H9 (cell line): Measurements from ENCODE around the gene NDUFB4. TPM values are rescaled to one million over a fixed set of nuclear protein-coding genes. Genes with fewer than 3 reads are reported as not detected.

Experiments used
- DNase-seq: peaks from one replicate; pipeline ENCODE4 v3.0.0-alpha.2; 2017
- H2AFZ ChIP-seq: one replicate; pipeline ENCODE4 v1.6.1; 2013; ENCODE audit warnings: mild to moderate bottlenecking, low read length, control low read depth, moderate library complexity
- H2AK5ac ChIP-seq: 2 replicates; pipeline ENCODE4 v1.6.1; 2013; ENCODE audit warnings: low read length, control low read depth, mixed read lengths; ENCODE audit not compliant: insufficient read length
- H2BK120ac ChIP-seq: one replicate; pipeline ENCODE4 v1.6.1; 2013; ENCODE audit warnings: low read depth, mild to moderate bottlenecking, low read length, control low read depth, inconsistent platforms; ENCODE audit not compliant: poor library complexity, severe bottlenecking
- H2BK12ac ChIP-seq: 2 replicates; pipeline ENCODE4 v1.6.1; 2013; ENCODE audit warnings: low read length, control low read depth, mixed read lengths, low read depth; ENCODE audit not compliant: insufficient read length
- H2BK15ac ChIP-seq: 2 replicates; pipeline ENCODE4 v1.6.1; 2013; ENCODE audit warnings: low read depth, low read length, control low read depth
- H2BK20ac ChIP-seq: one replicate; pipeline ENCODE4 v1.6.1; 2013; ENCODE audit warnings: low read depth, mild to moderate bottlenecking, low read length, control low read depth, inconsistent platforms; ENCODE audit not compliant: poor library complexity, severe bottlenecking
- H2BK5ac ChIP-seq: 2 replicates; pipeline ENCODE4 v1.6.1; 2013; ENCODE audit warnings: low read length, control low read depth, mixed read lengths; ENCODE audit not compliant: insufficient read length
- H3K14ac ChIP-seq: 2 replicates; pipeline ENCODE4 v1.6.1; 2013; ENCODE audit warnings: low read length, control low read depth; ENCODE audit not compliant: insufficient read depth
- H3K18ac ChIP-seq: 2 replicates; pipeline ENCODE4 v1.6.1; 2013; ENCODE audit warnings: low read depth, mild to moderate bottlenecking, mixed read lengths, low read length, control low read depth; ENCODE audit not compliant: insufficient read length
- H3K23ac ChIP-seq: 2 replicates; pipeline ENCODE4 v1.6.1; 2013; ENCODE audit warnings: low read length, control low read depth, mixed read lengths, low read depth; ENCODE audit not compliant: insufficient read length
- H3K23me2 ChIP-seq: 2 replicates; pipeline ENCODE4 v1.6.1; 2013; ENCODE audit warnings: low read depth, mild to moderate bottlenecking, mixed read lengths, low read length, control low read depth; ENCODE audit not compliant: insufficient read length, poor library complexity, severe bottlenecking
- H3K27ac ChIP-seq: 2 replicates; pipeline ENCODE4 v1.5.1; 2013; ENCODE audit warnings: low read length, control low read depth, mixed read lengths, low read depth; ENCODE audit not compliant: insufficient read length
- H3K27me3 ChIP-seq: 2 replicates; pipeline ENCODE4 v1.6.1; 2013; ENCODE audit warnings: low read length, control low read depth, inconsistent platforms; ENCODE audit not compliant: insufficient read depth
- H3K4ac ChIP-seq: 2 replicates; pipeline ENCODE4 v1.6.1; 2013; ENCODE audit warnings: low read depth, mild to moderate bottlenecking, control low read depth, inconsistent platforms, low read length, moderate library complexity
- H3K4me1 ChIP-seq: 2 replicates; pipeline ENCODE4 v1.6.1; 2013; ENCODE audit warnings: low read length, control low read depth, inconsistent platforms; ENCODE audit not compliant: insufficient read depth
- H3K4me2 ChIP-seq: 2 replicates; pipeline ENCODE4 v1.6.1; 2013; ENCODE audit warnings: low read length, control low read depth, mixed read lengths; ENCODE audit not compliant: insufficient read length, insufficient read depth
- H3K56ac ChIP-seq: 2 replicates; pipeline ENCODE4 v1.6.1; 2013; ENCODE audit warnings: low read depth, mild to moderate bottlenecking, mixed read lengths, low read length, control low read depth; ENCODE audit not compliant: insufficient read length
- H3K79me1 ChIP-seq: 2 replicates; pipeline ENCODE4 v1.6.1; 2013; ENCODE audit warnings: low read depth, mild to moderate bottlenecking, moderate library complexity, low read length, control low read depth, inconsistent platforms; ENCODE audit not compliant: insufficient read depth, poor library complexity, severe bottlenecking
- H3K79me2 ChIP-seq: 2 replicates; pipeline ENCODE4 v1.6.1; 2013; ENCODE audit warnings: low read length, control low read depth, inconsistent platforms; ENCODE audit not compliant: insufficient read depth
- H3K9ac ChIP-seq: 2 replicates; pipeline ENCODE4 v1.6.1; 2013; ENCODE audit warnings: low read length, control low read depth, mixed read lengths; ENCODE audit not compliant: insufficient read length; ENCODE audit errors: extremely low read depth
- H3K9me3 ChIP-seq: one replicate; pipeline ENCODE4 v1.6.1; 2013; ENCODE audit warnings: low read depth, low read length, inconsistent platforms; ENCODE audit not compliant: control insufficient read depth
- H3T11ph ChIP-seq: one replicate; pipeline ENCODE4 v1.6.1; 2013; ENCODE audit warnings: mild to moderate bottlenecking, low read length, control low read depth, inconsistent platforms
- H4K20me1 ChIP-seq: one replicate; pipeline ENCODE4 v1.6.1; 2013; ENCODE audit not compliant: control insufficient read depth, insufficient read length, insufficient read depth
- H4K5ac ChIP-seq: 2 replicates; pipeline ENCODE4 v1.6.1; 2013; ENCODE audit warnings: low read depth, mild to moderate bottlenecking, mixed read lengths, low read length, control low read depth; ENCODE audit not compliant: insufficient read length
- H4K8ac ChIP-seq: replicated peaks from 2 replicates; pipeline ENCODE4 v1.6.1; 2013; ENCODE audit warnings: low read length, control low read depth, mixed read lengths, low read depth; ENCODE audit not compliant: insufficient read length
- H4K91ac ChIP-seq: 2 replicates; pipeline ENCODE4 v1.6.1; 2013; ENCODE audit warnings: low read depth, mild to moderate bottlenecking, moderate library complexity, mixed read lengths, low read length, control low read depth; ENCODE audit not compliant: insufficient read length
- H3K27ac Mint-ChIP-seq, 3 experiments: 2 replicates in 2 of 3; 3 replicates in 1 of 3; pipeline ENCODE4 v1.8.0; 2020 to 2021; ENCODE audit warnings: mixed read lengths in 3 of 3, mild to moderate bottlenecking in 1 of 3, moderate library complexity in 1 of 3
- H3K27me3 Mint-ChIP-seq: 2 replicates; pipeline ENCODE4 v1.8.0; 2021; ENCODE audit warnings: low read depth, mild to moderate bottlenecking, moderate library complexity, mixed read lengths
- H3K36me3 Mint-ChIP-seq, 3 experiments: 2 replicates in 2 of 3; 3 replicates in 1 of 3; pipeline ENCODE4 v1.8.0; 2020 to 2021; ENCODE audit warnings: low read depth in 3 of 3, mixed read lengths in 3 of 3; ENCODE audit not compliant: insufficient read depth in 1 of 3
- H3K4me1 Mint-ChIP-seq, 2 experiments: 2 replicates each; pipeline ENCODE4 v1.8.0; 2020; ENCODE audit warnings: mixed read lengths in 2 of 2
- H3K4me3 Mint-ChIP-seq, 2 experiments: 2 replicates in 1 of 2; 3 replicates in 1 of 2; pipeline ENCODE4 v1.8.0; 2020 to 2021; ENCODE audit warnings: mild to moderate bottlenecking in 2 of 2, mixed read lengths in 2 of 2, moderate library complexity in 1 of 2
- H3K9me3 Mint-ChIP-seq, 2 experiments: 2 replicates in 1 of 2; 3 replicates in 1 of 2; pipeline ENCODE4 v1.8.0; 2020; ENCODE audit warnings: mild to moderate bottlenecking in 2 of 2, mixed read lengths in 2 of 2, moderate library complexity in 1 of 2
- WGBS: extraction: QIAGEN DNeasy Blood & Tissue Kit; methylation state at CpG from one replicate; pipeline ENCODE4 v1.1.7; 2013; ENCODE audit warnings: missing lambda C conversion rate, low lambda C conversion rate, mixed read lengths; ENCODE audit not compliant: insufficient read length; ENCODE audit errors: extremely low coverage; 5-methylcytosine and 5-hydroxymethylcytosine counted together
- total RNA-seq: library from RNA; stranded (reverse); gene quantifications from 2 replicates; pipeline ENCODE4 v1.2.1, GENCODE V29; 2021
- TF ChIP-seq, protein P1 (sequence below): fragments of 200-600 bp; sonication (generic); conservative IDR thresholded peaks from 3 replicates; pipeline ENCODE4 v1.8.0; 2021; ENCODE audit warnings: antibody characterized with exemption, mild to moderate bottlenecking

The NDUFB4 gene
- total RNA-seq, 1 experiment from 2014 or later, result 217 TPM

GRCh38 chr3:120641696-120642246 is 45.6 kb downstream of the NDUFB4 start:
- WGBS, result no CpG with 5 or more reads among the region's 2 CpGs

More at GRCh38 chr3:120641696-120642246, 45.6 kb downstream of the NDUFB4 start:
- H3T11ph ChIP-seq, result no peak overlapping the region
- H3K9ac ChIP-seq, result no peak overlapping the region
- H2AFZ ChIP-seq, result no peak overlapping the region
- no peaks in the 10 kb centered on the region for H3K4me1 ChIP-seq
- no peak overlapping the region for H2AK5ac ChIP-seq
- no peak overlapping the region for H2BK15ac ChIP-seq
- TF ChIP-seq, protein P1, sequence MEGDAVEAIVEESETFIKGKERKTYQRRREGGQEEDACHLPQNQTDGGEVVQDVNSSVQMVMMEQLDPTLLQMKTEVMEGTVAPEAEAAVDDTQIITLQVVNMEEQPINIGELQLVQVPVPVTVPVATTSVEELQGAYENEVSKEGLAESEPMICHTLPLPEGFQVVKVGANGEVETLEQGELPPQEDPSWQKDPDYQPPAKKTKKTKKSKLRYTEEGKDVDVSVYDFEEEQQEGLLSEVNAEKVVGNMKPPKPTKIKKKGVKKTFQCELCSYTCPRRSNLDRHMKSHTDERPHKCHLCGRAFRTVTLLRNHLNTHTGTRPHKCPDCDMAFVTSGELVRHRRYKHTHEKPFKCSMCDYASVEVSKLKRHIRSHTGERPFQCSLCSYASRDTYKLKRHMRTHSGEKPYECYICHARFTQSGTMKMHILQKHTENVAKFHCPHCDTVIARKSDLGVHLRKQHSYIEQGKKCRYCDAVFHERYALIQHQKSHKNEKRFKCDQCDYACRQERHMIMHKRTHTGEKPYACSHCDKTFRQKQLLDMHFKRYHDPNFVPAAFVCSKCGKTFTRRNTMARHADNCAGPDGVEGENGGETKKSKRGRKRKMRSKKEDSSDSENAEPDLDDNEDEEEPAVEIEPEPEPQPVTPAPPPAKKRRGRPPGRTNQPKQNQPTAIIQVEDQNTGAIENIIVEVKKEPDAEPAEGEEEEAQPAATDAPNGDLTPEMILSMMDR, result no peak
- H3K79me1 ChIP-seq, result no peaks in the 10 kb centered on the region
- H2BK12ac ChIP-seq, result no peak overlapping the region
- no peak overlapping the region for H3K18ac ChIP-seq
- no peak overlapping the region for H4K5ac ChIP-seq
- no peaks in the 10 kb centered on the region for H3K9me3 ChIP-seq
- H2BK20ac ChIP-seq, result no peak overlapping the region
- no peak overlapping the region for H3K4me2 ChIP-seq
- Mint-ChIP-seq H3K4me1 (peaks cover 17% of the 10 kb centered on the region in 2 experiments), H3K27ac (peak overlapping the region in 1 of 3 experiments; percentile 6; a peak in 1 of 7 replicates), H3K9me3 (peaks cover 4 to 8% of the 10 kb centered on the region in 2 experiments; a peak in 4 of 5 replicates), H3K36me3 (peaks cover 3 to 10% (median 5%) of the 10 kb centered on the region in 3 experiments; a peak in 4 of 7 replicates), H3K27me3 (no peaks in the 10 kb centered on the region), H3K4me3 (no peak overlapping the region)
- no peaks in the 10 kb centered on the region for H3K27me3 ChIP-seq
- H3K56ac ChIP-seq, result no peak overlapping the region
- no peak overlapping the region for H4K8ac ChIP-seq
- H2BK120ac ChIP-seq, result no peak overlapping the region
- no peaks in the 10 kb centered on the region for H3K23me2 ChIP-seq
- no peaks in the 10 kb centered on the region for H4K20me1 ChIP-seq
- no peaks in the 10 kb centered on the region for H3K79me2 ChIP-seq
- no peak overlapping the region for H3K14ac ChIP-seq
- H3K27ac ChIP-seq, result no peak overlapping the region
- no peak overlapping the region for H4K91ac ChIP-seq
- H3K4ac ChIP-seq, result no peak overlapping the region
- H3K23ac ChIP-seq, result no peak overlapping the region
- DNase-seq, result no peak
- H2BK5ac ChIP-seq, result no peak overlapping the region
